Right ventricle myocardium superior (tissue), 1 donor: ENCODE results near the gene COX10. TPM values are rescaled to one million over a fixed set of nuclear protein-coding genes. Genes with fewer than 3 reads are reported as not detected.
A peak's percentile ranks its signal among the peaks of the same experiment; 100 is the strongest.

ENCODE experiments used
- ATAC-seq: fragments of 200-7000 bp; cut with Tn5 transposase; one replicate; pipeline ENCODE4 v1.9.1; 2020; ENCODE audit warnings: mild to moderate bottlenecking; ENCODE audit not compliant: poor library complexity
- DNase-seq: peaks from one replicate; pipeline ENCODE4 v3.0.0-alpha.2; 2020
- intact Hi-C: fragments of 100-400 bp; cut with DNase I; formaldehyde crosslinking; loops from one replicate; pipeline ENCODE4 v1.11.2; 2022
- total RNA-seq: library from RNA; stranded (reverse); fragmentation: NEBNext Ultra II Directional; extraction: Animal tissue kit (Norgen Biotek cat#: 25700); gene quantifications from one replicate; pipeline ENCODE4 v1.2.1, GENCODE V29; 2021
- donor health status: DM: no; HTN: yes; CAD: no; lungs with severe emphysema.

The COX10 gene
- total RNA-seq, 1 donor from 2014 or later: 39.4 TPM

- ATAC-seq (no peak), DNase-seq (no peak)
- intact Hi-C loops: no loop called here
Observed at GRCh38 chr17:14104734-14105133, 35.4 kb downstream of the COX10 start.

- intact Hi-C loops: no loop called here
- DNase-seq (no peak), ATAC-seq (no peak)
Observed at GRCh38 chr17:14107889-14108288, 38.6 kb downstream of the COX10 start.

GRCh38 chr17:14112407-14112806 lies 43.1 kb downstream of the COX10 start:
- ATAC-seq (no peak), DNase-seq (no peak)

GRCh38 chr17:14113137-14113536 lies 43.8 kb downstream of the COX10 start:
- DNase-seq: no peak
- intact Hi-C loops: no loop called here
- ATAC-seq: no peak

More at GRCh38 chr17:14112407-14112806, 43.1 kb downstream of the COX10 start:
- intact Hi-C loops: no loop called here

GRCh38 chr17:14116263-14117024 lies 47.1 kb downstream of the COX10 start:
- intact Hi-C loops: no loop called here
- DNase-seq: no peak
- no peak for ATAC-seq

- no peak for ATAC-seq
- intact Hi-C loops: no loop called here
- DNase-seq: no peak
Observed at GRCh38 chr17:14118951-14119350, 49.6 kb downstream of the COX10 start.

- DNase-seq: no peak
- ATAC-seq: no peak
- intact Hi-C loops: no loop called here
Observed at GRCh38 chr17:14119546-14119945, 50.2 kb downstream of the COX10 start.

- intact Hi-C loops: no loop called here
- ATAC-seq: no peak
- DNase-seq: no peak
Observed at GRCh38 chr17:14121952-14122351, 52.6 kb downstream of the COX10 start.

GRCh38 chr17:14123619-14124278 lies 54.4 kb downstream of the COX10 start:
- peak; percentile 45 for ATAC-seq
- DNase-seq: no peak
- intact Hi-C loops: no loop called here

- intact Hi-C loops: no loop called here
- DNase-seq: no peak
- ATAC-seq: no peak
Observed at GRCh38 chr17:14124854-14125253, 55.5 kb downstream of the COX10 start.

- intact Hi-C loops: no loop called here
- DNase-seq (no peak), ATAC-seq (peak; percentile 29)
Observed at GRCh38 chr17:14125518-14126137, 56.3 kb downstream of the COX10 start.

GRCh38 chr17:14133104-14133503 lies 63.8 kb downstream of the COX10 start:
- no peak for DNase-seq
- intact Hi-C loops: no loop called here
- no peak for ATAC-seq

- DNase-seq: no peak
- intact Hi-C loops: no loop called here
- ATAC-seq: no peak
Observed at GRCh38 chr17:14134456-14134855, 65.2 kb downstream of the COX10 start.

GRCh38 chr17:14135906-14136590 lies 66.7 kb downstream of the COX10 start:
- ATAC-seq (no peak), DNase-seq (no peak)
- intact Hi-C loops: no loop called here

- DNase-seq (no peak), ATAC-seq (no peak)
- intact Hi-C loops: no loop called here
Observed at GRCh38 chr17:14138649-14139048, 69.3 kb downstream of the COX10 start.

- intact Hi-C loops: no loop called here
- DNase-seq: no peak
- ATAC-seq: no peak
Observed at GRCh38 chr17:14143688-14144087, 74.4 kb downstream of the COX10 start.

GRCh38 chr17:14144508-14144907 lies 75.2 kb downstream of the COX10 start:
- intact Hi-C loops: no loop called here
- no peak for ATAC-seq
- DNase-seq: no peak

GRCh38 chr17:14149751-14150150 lies 80.4 kb downstream of the COX10 start:
- DNase-seq (no peak), ATAC-seq (no peak)
- intact Hi-C loops: no loop called here

GRCh38 chr17:14150619-14151018 lies 81.3 kb downstream of the COX10 start:
- ATAC-seq (peak; percentile 14), DNase-seq (no peak)
- intact Hi-C loops: no loop called here
